H1 (cell line): Measurements from ENCODE around the gene ZFP3. TPM values are rescaled to one million over a fixed set of nuclear protein-coding genes. Genes with fewer than 3 reads are reported as not detected.

ENCODE experiments used
- EP300 ChIP-seq, 2 experiments: IDR thresholded peaks; 1 replicate in 1 of 2; 2 replicates in 1 of 2; pipeline ENCODE4 v1.6.1; 2011 to 2012; ENCODE audit warnings: low read depth in 2 of 2, low read length in 2 of 2, mild to moderate bottlenecking in 2 of 2, borderline replicate concordance in 1 of 2, inconsistent platforms in 1 of 2, moderate library complexity in 1 of 2
- JUN ChIP-seq: IDR thresholded peaks from 2 replicates; pipeline ENCODE4 v1.6.1; 2011; ENCODE audit warnings: low read depth, mild to moderate bottlenecking, improper control_type of control experiment, low read length
- MAFK ChIP-seq: IDR thresholded peaks from 2 replicates; pipeline ENCODE4 v1.6.1; 2012; ENCODE audit warnings: low read depth, mild to moderate bottlenecking, improper control_type of control experiment, low read length
- RAD21 ChIP-seq, 2 experiments: IDR thresholded peaks in 1 of 2; conservative IDR thresholded peaks in 1 of 2; 2 replicates each; pipeline ENCODE4 v1.6.1; 2011; ENCODE audit warnings: low read depth in 2 of 2, low read length in 2 of 2, improper control_type of control experiment in 1 of 2, inconsistent platforms in 1 of 2, mild to moderate bottlenecking in 1 of 2, moderate library complexity in 1 of 2
- polyA plus RNA-seq, 7 experiments: library from polyadenylated mRNA; depleted of rRNA in 3 of 7; stranded (reverse) in 5 of 7; unstranded in 2 of 7; fragments of >200 nt in 5 of 7; fragments of 200-250 nt in 2 of 7; gene quantifications; 1 replicate in 5 of 7; 2 replicates in 1 of 7; 4 replicates in 1 of 7; pipeline versions ENCODE4 v1.2.1 to v1.2.3, GENCODE V29; 2011 to 2013; ENCODE audit warnings: missing spikeins in 2 of 7, mixed read lengths in 2 of 7
- total RNA-seq: library from RNA; stranded (reverse); fragmentation: NEBNext Ultra II Directional; extraction: Animal tissue kit (Norgen Biotek cat#: 25700); gene quantifications from 2 replicates; pipeline ENCODE4 v1.2.1, GENCODE V29; 2021
- TF ChIP-seq, protein P1 (sequence below): fragments of 300-600 bp; sonication (generic); IDR thresholded peaks from 2 replicates; pipeline ENCODE4 v1.7.1; 2012; ENCODE audit warnings: low read length, moderate library complexity, mild to moderate bottlenecking, inconsistent platforms; ENCODE audit not compliant: insufficient replicate concordance
- TF ChIP-seq, protein P2 (sequence below), 3 experiments: IDR thresholded peaks; 1 replicate in 2 of 3; 2 replicates in 1 of 3; pipeline versions ENCODE4 v1.5.1 to v1.6.1; 2011; ENCODE audit warnings: low read length in 3 of 3, mild to moderate bottlenecking in 3 of 3, inconsistent platforms in 2 of 3, low read depth in 1 of 3, moderate library complexity in 1 of 3; ENCODE audit not compliant: insufficient read depth in 1 of 3; ENCODE audit errors: control extremely low read depth in 1 of 3
- TF ChIP-seq, protein P3 (sequence below): IDR thresholded peaks from 2 replicates; pipeline ENCODE4 v1.6.1; 2011; ENCODE audit warnings: low read depth, mild to moderate bottlenecking, low read length; ENCODE audit not compliant: insufficient read depth

ZFP3 gene
- total and polyA plus RNA-seq, 2 of the 8 experiments (the other 6 are each of a cell fraction or from before 2014, with no cell fraction given): 0.15 to 0.44 TPM

DNA sequence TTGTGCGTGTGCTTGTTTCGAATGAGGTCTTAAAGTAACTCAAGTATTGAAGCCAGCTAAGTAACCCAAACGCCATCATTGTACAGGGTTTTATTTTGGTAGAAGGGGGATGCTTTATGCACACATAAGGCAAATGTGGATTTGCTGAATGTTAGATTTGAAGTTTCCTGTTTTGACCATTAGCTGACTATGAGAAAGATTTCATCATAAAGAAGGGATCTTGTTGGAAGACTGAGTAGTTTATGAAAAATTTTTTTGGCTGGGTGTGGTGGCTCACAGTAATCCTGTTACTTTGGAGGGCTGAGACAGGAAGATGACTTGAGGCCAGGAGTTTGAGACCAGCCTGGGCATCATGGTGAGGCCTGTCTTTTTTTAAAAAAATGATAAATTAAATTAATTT lies 10.0 kb upstream of the ZFP3 start (continued):
- TF ChIP-seq, protein P1, sequence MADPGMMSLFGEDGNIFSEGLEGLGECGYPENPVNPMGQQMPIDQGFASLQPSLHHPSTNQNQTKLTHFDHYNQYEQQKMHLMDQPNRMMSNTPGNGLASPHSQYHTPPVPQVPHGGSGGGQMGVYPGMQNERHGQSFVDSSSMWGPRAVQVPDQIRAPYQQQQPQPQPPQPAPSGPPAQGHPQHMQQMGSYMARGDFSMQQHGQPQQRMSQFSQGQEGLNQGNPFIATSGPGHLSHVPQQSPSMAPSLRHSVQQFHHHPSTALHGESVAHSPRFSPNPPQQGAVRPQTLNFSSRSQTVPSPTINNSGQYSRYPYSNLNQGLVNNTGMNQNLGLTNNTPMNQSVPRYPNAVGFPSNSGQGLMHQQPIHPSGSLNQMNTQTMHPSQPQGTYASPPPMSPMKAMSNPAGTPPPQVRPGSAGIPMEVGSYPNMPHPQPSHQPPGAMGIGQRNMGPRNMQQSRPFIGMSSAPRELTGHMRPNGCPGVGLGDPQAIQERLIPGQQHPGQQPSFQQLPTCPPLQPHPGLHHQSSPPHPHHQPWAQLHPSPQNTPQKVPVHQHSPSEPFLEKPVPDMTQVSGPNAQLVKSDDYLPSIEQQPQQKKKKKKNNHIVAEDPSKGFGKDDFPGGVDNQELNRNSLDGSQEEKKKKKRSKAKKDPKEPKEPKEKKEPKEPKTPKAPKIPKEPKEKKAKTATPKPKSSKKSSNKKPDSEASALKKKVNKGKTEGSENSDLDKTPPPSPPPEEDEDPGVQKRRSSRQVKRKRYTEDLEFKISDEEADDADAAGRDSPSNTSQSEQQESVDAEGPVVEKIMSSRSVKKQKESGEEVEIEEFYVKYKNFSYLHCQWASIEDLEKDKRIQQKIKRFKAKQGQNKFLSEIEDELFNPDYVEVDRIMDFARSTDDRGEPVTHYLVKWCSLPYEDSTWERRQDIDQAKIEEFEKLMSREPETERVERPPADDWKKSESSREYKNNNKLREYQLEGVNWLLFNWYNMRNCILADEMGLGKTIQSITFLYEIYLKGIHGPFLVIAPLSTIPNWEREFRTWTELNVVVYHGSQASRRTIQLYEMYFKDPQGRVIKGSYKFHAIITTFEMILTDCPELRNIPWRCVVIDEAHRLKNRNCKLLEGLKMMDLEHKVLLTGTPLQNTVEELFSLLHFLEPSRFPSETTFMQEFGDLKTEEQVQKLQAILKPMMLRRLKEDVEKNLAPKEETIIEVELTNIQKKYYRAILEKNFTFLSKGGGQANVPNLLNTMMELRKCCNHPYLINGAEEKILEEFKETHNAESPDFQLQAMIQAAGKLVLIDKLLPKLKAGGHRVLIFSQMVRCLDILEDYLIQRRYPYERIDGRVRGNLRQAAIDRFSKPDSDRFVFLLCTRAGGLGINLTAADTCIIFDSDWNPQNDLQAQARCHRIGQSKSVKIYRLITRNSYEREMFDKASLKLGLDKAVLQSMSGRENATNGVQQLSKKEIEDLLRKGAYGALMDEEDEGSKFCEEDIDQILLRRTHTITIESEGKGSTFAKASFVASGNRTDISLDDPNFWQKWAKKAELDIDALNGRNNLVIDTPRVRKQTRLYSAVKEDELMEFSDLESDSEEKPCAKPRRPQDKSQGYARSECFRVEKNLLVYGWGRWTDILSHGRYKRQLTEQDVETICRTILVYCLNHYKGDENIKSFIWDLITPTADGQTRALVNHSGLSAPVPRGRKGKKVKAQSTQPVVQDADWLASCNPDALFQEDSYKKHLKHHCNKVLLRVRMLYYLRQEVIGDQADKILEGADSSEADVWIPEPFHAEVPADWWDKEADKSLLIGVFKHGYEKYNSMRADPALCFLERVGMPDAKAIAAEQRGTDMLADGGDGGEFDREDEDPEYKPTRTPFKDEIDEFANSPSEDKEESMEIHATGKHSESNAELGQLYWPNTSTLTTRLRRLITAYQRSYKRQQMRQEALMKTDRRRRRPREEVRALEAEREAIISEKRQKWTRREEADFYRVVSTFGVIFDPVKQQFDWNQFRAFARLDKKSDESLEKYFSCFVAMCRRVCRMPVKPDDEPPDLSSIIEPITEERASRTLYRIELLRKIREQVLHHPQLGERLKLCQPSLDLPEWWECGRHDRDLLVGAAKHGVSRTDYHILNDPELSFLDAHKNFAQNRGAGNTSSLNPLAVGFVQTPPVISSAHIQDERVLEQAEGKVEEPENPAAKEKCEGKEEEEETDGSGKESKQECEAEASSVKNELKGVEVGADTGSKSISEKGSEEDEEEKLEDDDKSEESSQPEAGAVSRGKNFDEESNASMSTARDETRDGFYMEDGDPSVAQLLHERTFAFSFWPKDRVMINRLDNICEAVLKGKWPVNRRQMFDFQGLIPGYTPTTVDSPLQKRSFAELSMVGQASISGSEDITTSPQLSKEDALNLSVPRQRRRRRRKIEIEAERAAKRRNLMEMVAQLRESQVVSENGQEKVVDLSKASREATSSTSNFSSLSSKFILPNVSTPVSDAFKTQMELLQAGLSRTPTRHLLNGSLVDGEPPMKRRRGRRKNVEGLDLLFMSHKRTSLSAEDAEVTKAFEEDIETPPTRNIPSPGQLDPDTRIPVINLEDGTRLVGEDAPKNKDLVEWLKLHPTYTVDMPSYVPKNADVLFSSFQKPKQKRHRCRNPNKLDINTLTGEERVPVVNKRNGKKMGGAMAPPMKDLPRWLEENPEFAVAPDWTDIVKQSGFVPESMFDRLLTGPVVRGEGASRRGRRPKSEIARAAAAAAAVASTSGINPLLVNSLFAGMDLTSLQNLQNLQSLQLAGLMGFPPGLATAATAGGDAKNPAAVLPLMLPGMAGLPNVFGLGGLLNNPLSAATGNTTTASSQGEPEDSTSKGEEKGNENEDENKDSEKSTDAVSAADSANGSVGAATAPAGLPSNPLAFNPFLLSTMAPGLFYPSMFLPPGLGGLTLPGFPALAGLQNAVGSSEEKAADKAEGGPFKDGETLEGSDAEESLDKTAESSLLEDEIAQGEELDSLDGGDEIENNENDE: no peak
- TF ChIP-seq, protein P2, sequence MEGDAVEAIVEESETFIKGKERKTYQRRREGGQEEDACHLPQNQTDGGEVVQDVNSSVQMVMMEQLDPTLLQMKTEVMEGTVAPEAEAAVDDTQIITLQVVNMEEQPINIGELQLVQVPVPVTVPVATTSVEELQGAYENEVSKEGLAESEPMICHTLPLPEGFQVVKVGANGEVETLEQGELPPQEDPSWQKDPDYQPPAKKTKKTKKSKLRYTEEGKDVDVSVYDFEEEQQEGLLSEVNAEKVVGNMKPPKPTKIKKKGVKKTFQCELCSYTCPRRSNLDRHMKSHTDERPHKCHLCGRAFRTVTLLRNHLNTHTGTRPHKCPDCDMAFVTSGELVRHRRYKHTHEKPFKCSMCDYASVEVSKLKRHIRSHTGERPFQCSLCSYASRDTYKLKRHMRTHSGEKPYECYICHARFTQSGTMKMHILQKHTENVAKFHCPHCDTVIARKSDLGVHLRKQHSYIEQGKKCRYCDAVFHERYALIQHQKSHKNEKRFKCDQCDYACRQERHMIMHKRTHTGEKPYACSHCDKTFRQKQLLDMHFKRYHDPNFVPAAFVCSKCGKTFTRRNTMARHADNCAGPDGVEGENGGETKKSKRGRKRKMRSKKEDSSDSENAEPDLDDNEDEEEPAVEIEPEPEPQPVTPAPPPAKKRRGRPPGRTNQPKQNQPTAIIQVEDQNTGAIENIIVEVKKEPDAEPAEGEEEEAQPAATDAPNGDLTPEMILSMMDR (IDR thresholded peaks at IDR 0.05; ENCODE audit: control extremely low read depth in 1 of 3, insufficient read depth in 1 of 3, low read depth in 1 of 3, low read length in 3 of 3): no peak
- no peak for TF ChIP-seq MAFK
- TF ChIP-seq EP300 (IDR thresholded peaks at IDR 0.05; ENCODE audit: borderline replicate concordance in 1 of 2, low read depth in 2 of 2, low read length in 2 of 2): no peak
- no peak for TF ChIP-seq RAD21 (IDR thresholded peaks at IDR 0.05 in 1 of 2, conservative IDR thresholded peaks at IDR 0.05 in 1 of 2; ENCODE audit: low read depth in 2 of 2, low read length in 2 of 2)
- TF ChIP-seq, protein P3, sequence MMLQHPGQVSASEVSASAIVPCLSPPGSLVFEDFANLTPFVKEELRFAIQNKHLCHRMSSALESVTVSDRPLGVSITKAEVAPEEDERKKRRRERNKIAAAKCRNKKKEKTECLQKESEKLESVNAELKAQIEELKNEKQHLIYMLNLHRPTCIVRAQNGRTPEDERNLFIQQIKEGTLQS: no peak
- no peak for TF ChIP-seq JUN
